ENCODE measurements around the gene AP1G1. TPM values are rescaled to one million over a fixed set of nuclear protein-coding genes. Genes with fewer than 3 reads are reported as not detected.

Gene AP1G1
- total and polyA plus RNA-seq, 2 of the 8 experiments (the other 6 are each of a cell fraction or from before 2014, with no cell fraction given) = 43.9 to 68.4 TPM

DNA sequence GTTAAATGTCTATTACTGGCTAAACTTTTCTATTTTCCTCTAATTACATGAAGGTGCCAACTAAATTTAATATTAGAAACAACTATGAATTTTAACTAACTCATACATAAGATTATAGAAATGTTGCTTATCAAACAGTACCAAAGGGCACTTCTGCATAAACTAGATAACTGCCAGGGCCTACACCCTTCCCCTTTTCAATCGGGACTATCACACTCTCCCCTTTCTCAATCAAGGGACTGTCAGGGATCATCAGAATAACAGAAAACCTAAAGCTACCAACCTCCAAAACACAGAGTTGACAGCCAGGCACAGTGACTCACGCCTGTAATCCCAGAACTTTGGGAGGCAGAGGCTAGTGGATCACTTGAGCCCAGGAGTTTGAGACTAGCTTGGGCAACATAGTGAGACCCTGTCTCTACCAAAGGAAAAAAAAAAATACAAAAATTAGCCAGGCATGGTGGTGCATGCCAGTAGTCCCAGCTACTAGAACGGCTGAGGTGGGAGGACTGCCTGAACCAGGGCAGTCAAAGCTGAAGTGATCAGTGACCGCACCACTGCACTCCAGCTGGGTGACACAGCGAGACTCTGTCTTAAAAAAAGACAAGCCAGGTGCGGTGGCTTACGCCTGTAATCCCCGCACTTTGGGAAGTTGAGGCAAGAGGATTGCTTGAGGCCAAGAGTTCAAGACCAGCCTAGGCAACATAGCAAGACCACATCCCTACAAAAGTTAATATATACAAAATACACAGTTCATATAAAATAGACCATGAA lies 80.9 kb downstream of the AP1G1 start (continued):
- TF ChIP-seq SIN3A (conservative IDR thresholded peaks at IDR 0.05 in 1 of 2, IDR thresholded peaks at IDR 0.05 in 1 of 2; ENCODE audit: low read depth in 1 of 2, low read length in 2 of 2) (no peak), SP2 (IDR thresholded peaks at IDR 0.05; ENCODE audit: low read length) (no peak), JUN (IDR thresholded peaks at IDR 0.05; ENCODE audit: low read depth, low read length) (no peak), ASH2L (IDR thresholded peaks at IDR 0.05; ENCODE audit: low read length) (no peak), RXRA (IDR thresholded peaks at IDR 0.05; ENCODE audit: insufficient read depth, low read depth, low read length) (no peak)
